Measurements from ENCODE around the gene PIN4.

- no peak for TF ChIP-seq EZH2phosphoT487 (IDR thresholded peaks at IDR 0.05; ENCODE audit: borderline replicate concordance)
- TF ChIP-seq, protein P1, sequence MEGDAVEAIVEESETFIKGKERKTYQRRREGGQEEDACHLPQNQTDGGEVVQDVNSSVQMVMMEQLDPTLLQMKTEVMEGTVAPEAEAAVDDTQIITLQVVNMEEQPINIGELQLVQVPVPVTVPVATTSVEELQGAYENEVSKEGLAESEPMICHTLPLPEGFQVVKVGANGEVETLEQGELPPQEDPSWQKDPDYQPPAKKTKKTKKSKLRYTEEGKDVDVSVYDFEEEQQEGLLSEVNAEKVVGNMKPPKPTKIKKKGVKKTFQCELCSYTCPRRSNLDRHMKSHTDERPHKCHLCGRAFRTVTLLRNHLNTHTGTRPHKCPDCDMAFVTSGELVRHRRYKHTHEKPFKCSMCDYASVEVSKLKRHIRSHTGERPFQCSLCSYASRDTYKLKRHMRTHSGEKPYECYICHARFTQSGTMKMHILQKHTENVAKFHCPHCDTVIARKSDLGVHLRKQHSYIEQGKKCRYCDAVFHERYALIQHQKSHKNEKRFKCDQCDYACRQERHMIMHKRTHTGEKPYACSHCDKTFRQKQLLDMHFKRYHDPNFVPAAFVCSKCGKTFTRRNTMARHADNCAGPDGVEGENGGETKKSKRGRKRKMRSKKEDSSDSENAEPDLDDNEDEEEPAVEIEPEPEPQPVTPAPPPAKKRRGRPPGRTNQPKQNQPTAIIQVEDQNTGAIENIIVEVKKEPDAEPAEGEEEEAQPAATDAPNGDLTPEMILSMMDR (IDR thresholded peaks at IDR 0.05 in 2 of 3, conservative IDR thresholded peaks at IDR 0.05 in 1 of 3; ENCODE audit: borderline replicate concordance in 1 of 3, insufficient read depth in 1 of 3, low read depth in 2 of 3, low read length in 2 of 3): no peak
Measured at GRCh38 chrX:72182924-72183323, 1.4 kb downstream of the PIN4 start.
